HG02840 (cell line): ENCODE results near the gene EXOSC7.

ENCODE experiments used
- ATAC-seq: cut with Tn5 transposase; IDR thresholded peaks from one replicate; pipeline ENCODE4 v1.9.1; 2021; ENCODE audit warnings: mild to moderate bottlenecking, moderate library complexity, moderate number of reproducible peaks; ENCODE audit not compliant: unreplicated experiment, low FRiP score

The EXOSC7 gene

DNA sequence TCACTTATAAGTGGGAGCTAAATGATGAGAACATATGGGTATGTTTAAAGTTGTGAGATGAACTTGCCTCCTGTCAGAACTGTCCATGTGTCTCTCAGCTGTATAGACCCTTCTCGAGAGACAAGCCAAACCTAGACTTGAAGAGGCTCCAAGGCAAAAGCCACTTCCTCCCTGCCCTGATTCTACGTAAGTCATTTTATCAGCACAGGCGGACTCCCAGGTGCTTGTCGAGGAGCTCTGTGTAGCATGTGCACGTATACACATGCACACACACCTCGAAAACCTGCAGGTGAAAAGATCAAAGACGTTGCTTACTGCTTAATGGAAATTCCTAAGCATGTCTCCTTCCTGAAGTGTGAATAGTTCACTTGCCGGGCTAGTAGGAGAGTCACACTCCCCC, 44.5 kb downstream of the EXOSC7 start:
- ATAC-seq: no peak

GRCh38 chr3:45021524-45022297, 45.7 kb downstream of the EXOSC7 start:
- ATAC-seq: no peak

DNA sequence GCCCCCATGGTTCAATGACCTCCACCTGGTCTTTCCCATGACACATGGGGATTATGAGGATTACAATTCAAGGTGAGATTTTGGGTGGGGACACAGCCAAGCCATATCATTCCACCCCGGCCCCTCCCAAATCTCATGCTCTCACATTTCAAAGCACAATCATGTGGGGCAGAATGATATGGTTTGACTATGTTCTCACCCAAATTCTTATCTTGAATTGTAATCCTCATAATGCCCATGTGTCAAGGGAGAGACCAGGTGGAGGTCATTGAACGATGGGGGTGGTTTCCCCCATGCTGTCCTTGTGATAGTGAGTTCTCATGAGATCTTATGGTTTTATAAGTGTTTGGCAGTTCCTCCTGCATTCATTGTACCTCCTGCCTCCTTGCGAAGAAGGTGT, 47.6 kb downstream of the EXOSC7 start:
- ATAC-seq: no peak

DNA sequence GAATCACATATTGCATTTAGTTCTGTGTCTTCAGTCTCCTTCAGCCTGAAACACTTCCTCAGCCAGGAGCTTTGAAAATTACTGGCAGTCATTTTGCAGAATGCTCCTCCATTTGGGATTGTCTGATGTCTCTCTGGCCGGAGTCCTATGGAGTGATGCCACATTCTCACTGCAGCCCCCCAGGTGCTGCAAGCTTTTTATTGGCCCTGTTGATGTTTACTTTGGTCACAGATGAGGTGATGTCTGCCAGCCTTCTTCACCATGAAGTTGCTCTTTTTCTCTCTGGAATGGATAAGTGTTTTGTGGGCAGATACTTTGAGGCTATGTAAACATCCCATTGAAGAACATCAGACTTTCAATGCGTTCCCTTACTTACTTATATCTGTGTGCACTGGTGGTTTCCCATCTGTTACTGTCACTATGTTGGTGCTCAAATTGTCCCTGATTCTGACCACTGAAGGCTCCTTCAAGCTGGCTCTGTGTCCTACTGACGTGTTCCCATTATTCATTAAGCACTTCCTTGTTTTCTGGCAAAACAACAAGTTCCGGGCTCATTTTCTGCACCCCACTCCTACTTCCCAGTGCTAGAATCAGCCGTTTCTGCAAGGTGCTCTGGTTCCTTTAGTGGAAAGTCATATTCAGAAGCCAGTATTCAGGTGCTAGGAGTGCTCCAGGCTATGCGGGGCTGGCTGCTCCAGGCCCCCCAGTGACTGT, 48.7 kb downstream of the EXOSC7 start:
- no peak for ATAC-seq

DNA sequence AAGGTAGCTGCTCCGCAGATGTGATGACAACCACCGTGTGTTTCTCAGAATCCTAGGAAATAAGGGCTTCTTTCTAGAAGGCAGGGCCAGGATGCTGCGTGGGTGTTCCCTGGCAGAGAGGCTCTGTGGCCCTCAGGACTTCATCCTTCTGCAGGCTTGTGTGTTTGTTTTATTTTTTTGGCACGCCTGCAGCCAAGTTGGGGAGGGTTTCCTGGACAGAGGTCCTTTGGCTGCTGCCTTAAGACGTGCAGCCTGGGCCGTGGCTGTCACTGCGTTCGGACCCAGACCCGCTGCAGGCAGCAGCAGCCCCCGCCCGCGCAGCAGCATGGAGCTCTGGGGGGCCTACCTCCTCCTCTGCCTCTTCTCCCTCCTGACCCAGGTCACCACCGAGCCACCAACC, 50.0 kb downstream of the EXOSC7 start, which contains the start of gene CLEC3B:
TSS of gene CLEC3B (plus strand) at position 266 of the 400 bp plus-strand sequence. CDS start at position 326, 60 bp downstream.
- no peak for ATAC-seq

- ATAC-seq: no peak
Observed at GRCh38 chr3:45026957-45027356, 50.9 kb downstream of the EXOSC7 start.

GRCh38 chr3:45027441-45027840, 51.4 kb downstream of the EXOSC7 start:
- ATAC-seq: no peak

GRCh38 chr3:45029216-45029615, 53.2 kb downstream of the EXOSC7 start:
- ATAC-seq: no peak

DNA sequence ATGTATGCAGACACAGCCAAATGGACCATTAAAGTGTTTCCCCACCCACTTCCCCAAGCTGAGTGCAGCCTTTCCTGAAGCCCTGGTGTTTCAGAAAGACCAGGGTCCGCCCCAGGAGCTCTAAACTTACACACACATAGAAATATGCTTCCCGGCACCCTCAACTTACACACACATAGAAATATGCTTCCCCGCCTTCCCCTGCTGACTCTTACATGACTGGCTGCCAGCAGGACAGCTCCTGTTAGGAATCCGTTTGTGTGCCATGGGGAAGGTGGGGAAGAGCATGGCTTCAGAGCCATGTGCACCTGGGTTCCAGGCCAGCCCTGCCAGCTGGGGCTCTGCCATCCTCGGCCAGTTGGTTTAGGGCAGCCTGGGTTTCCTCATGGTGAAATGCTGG, 53.6 kb downstream of the EXOSC7 start:
- ATAC-seq: no peak

DNA sequence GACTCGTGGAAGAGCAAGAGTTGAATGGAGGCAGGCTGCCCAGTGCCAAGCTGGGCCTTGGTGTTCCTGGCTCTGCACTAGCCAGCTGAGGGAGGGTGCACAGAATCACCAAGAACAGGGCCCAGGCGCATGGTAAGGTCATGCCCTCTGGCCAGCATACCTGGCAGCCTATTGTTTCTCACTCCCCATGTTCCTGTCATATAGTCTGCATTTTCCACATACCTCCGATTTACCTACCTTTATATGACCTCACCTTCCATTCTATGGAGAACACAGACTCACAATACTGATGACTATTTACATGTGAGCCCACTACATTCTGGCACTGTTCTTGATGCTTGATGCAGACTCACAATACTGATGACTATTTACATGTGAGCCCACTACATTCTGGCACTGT, 55.5 kb downstream of the EXOSC7 start:
- ATAC-seq: no peak

- no peak for ATAC-seq
Observed at GRCh38 chr3:45032113-45032512, 56.1 kb downstream of the EXOSC7 start.

GRCh38 chr3:45033791-45034190, 57.7 kb downstream of the EXOSC7 start:
- no peak for ATAC-seq

- ATAC-seq: no peak
Observed at GRCh38 chr3:45034612-45035252, 58.7 kb downstream of the EXOSC7 start.

DNA sequence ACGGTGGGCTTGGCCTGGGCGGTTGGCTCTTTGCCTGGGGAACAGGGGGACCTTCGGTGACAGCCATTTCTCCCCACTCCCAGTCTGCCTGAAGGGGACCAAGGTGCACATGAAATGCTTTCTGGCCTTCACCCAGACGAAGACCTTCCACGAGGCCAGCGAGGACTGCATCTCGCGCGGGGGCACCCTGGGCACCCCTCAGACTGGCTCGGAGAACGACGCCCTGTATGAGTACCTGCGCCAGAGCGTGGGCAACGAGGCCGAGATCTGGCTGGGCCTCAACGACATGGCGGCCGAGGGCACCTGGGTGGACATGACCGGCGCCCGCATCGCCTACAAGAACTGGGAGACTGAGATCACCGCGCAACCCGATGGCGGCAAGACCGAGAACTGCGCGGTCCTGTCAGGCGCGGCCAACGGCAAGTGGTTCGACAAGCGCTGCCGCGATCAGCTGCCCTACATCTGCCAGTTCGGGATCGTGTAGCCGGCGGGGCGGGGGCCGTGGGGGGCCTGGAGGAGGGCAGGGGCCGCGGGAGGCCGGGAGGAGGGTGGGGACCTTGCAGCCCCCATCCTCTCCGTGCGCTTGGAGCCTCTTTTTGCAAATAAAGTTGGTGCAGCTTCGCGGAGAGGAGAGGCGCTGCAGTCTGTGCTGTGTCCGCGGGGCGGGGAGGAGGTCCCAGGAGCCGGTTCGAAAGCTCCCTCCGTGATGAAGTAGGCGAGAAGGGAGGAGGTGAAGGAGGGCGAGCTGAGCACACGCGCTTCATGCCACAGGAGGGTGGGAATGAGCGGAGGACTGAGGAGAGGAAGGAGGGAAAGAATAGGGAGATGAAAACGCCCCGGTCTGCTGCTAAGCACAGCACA, 59.6 kb downstream of the EXOSC7 start:
- no peak for ATAC-seq

DNA sequence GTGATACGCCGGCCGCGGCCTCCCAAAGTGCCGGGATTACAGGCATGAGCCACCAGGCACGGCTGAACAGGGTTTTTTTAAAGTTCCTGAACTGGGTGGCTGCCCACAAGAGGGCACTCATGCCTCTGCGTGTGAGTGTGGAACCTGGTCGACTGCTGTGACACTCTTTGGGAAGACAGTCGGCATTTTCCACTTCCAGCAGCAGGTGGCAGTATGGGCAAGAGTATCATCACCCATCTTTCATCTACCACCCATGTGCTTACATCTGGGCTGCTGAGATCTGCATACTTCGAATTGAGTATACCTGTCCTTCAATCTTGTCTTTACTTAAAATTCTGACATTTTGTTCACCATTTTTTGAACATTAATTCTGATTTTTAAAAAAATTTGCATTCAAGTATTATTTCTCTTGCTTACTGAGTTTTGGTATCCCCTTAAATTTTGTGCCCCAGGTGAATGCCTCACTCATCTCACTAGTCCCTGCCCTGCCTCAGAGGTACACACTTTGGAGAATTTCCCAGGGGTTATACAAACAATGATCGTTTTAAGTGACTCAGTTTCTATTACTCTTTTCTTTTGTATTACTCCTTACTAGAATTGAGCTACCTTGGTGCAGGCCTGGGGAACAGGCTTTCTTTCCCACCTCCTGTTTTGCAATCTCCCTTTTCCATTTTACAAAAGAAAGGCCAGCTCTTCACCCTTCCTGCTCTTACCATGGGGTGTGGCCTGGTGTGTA, 61.8 kb downstream of the EXOSC7 start:
- ATAC-seq: peak; percentile 70

DNA sequence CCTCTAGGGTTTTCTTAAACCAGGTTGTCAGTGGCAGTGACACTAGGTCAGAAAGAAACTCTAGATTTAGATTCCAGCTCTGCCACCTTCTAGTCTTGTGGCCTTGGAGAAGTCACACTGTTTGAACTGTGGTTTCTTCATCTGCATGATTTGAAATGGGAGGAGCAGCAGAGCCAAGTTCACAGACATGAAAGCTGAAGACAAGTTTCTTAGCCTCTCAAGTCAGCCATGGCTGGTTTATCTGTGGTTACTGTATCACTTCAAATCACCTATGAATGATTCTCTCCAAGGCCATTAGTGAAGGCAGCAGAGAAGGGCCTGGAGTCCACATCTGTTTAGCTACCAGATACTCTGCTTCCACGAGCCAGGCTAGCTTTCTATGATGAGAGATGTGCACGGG, 65.6 kb downstream of the EXOSC7 start:
- no peak for ATAC-seq

GRCh38 chr3:45042162-45042561, 66.1 kb downstream of the EXOSC7 start:
- no peak for ATAC-seq

GRCh38 chr3:45043728-45044299, 67.8 kb downstream of the EXOSC7 start:
- no peak for ATAC-seq

GRCh38 chr3:45048244-45048643, 72.2 kb downstream of the EXOSC7 start:
- ATAC-seq: no peak
